RKO (cell line): ENCODE results near the gene LRRC8D.

Experiments used
- DNase-seq: peaks from one replicate; pipeline ENCODE4 v3.0.0-alpha.2; 2016; ENCODE audit warnings: low spot score

The LRRC8D gene

GRCh38 chr1:89807503-89807902 is 13.3 kb upstream of the LRRC8D start:
- DNase-seq, result no peak

- DNase-seq, result no peak
These were observed 12.8 kb upstream of the LRRC8D start for GRCh38 chr1:89807983-89808382.

- DNase-seq, result no peak
These were observed 12.3 kb upstream of the LRRC8D start for GRCh38 chr1:89808441-89809117.

GRCh38 chr1:89809556-89809955 is 11.3 kb upstream of the LRRC8D start:
- no peak for DNase-seq

GRCh38 chr1:89810302-89810701 is 10.5 kb upstream of the LRRC8D start:
- no peak for DNase-seq

DNA sequence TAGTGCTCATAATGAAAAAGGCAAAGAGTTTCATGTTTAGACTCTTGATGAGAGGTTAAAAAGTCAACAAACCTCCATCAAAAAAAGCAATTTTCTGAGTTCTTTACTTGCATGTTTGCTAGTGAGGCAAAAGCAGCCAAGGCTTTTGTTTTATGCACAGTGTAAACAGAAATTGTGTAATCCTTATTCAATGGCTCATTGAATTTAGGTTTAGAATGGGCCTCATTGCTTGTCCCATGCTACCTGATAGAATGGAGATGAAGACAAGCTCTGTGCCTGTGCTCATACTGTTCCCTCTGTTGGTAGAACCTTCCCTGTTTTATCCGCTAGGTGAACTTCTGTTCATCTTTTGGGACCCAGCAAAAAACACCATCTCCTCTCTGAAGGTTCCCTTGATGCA is 10.0 kb upstream of the LRRC8D start:
- no peak for DNase-seq

DNA sequence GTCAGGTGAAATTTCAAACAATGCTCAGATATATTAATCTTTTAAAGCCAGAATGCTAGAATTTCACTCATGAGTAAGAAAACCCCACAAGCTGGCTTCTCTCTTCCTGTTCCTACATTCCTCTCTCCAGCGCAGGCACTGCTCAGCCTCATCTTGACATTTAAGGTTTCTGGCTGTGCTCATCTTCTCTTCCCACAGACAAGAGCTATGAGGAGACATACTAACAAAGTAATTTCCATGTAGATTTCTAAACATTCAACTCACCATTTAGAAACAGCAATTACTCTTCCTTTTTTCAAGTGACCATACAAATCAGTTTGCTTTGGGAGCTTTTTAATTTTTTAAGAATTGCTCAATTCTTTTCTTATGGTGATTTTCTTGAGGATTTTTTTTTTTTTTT is 7.8 kb upstream of the LRRC8D start:
- no peak for DNase-seq

DNA sequence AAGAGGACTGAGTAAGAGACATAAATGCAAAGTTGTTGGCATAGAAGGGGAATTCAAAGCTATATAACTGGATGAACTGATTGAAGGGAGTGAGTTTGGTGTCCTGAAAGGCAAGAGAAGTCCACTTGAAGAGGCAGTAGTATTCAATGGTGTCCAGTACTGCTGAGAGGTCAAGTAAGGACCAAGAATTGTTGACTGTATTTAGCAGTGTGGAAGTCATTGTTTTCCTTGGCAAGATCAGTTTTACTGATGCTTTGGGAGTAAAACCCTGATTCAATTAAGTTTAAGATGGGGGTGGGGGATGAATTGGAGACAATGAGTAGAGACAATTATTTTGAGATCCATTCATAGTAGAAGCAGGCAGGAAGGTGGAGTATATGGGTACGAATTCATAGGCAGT is 5.8 kb upstream of the LRRC8D start:
- DNase-seq, result no peak

- DNase-seq, result no peak
These were observed 5.2 kb upstream of the LRRC8D start for GRCh38 chr1:89815611-89816010.

DNA sequence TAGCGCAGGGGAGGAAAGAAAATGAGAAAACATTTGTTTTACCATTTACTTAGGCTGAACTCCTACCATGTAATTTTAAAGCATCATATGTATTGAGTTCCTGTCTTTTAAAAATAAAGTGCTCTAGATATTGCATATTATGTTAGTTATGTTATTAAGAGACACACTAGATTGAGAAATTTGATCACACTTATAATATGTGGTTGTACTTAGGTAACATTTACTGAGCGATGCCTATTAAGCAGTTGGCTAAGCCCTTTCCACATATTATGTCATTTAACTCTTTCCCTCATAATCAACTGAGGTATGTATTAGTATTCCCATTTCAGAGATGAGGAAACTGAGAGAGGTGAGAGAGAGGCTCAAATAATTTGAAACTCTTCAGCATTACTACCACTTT is 4.5 kb upstream of the LRRC8D start:
- DNase-seq, result no peak

- peak; percentile 46 for DNase-seq
These were observed 683 bp downstream of the LRRC8D start for GRCh38 chr1:89821322-89822108.

DNA sequence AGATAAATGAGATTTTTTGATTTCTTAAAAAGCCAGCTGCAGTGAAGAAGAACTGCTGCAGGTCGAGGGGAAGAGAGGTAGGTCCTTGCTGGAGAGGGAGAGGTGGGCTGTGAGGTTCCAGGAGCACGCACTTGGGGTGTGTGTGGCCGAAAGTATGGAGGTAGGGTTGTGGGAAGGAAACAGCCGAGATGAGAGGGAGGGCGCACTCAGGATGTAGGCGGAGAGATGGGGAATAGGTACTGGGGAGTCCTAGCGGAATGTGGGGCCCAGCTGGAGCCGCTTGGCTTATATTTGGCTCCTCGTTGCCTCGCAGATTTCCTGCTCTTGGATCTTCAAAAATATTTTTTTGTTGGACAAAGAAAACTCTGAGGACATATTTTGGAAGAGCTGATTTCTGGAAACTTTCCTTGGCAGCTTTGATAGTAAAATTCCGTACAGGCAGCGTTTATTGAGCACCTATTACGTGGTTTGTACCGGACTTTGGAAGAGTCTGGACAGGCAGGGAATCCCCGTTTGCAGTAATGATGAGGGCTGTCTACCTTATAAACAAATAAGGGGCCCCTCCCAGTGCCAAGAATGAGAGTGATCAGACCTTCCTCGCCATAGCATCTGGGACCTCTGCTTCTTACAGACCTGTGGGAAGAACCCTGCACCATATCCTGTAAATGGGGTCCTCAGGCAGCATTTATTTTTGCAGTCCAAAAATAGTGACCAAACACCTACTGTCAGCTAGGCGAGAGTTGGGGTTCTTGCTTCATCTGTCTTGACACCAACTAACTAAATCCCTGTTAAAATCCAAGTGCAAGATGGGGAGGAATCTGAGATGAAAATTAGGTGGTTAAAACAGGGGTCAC is 1.5 kb downstream of the LRRC8D start:
- no peak for DNase-seq

DNA sequence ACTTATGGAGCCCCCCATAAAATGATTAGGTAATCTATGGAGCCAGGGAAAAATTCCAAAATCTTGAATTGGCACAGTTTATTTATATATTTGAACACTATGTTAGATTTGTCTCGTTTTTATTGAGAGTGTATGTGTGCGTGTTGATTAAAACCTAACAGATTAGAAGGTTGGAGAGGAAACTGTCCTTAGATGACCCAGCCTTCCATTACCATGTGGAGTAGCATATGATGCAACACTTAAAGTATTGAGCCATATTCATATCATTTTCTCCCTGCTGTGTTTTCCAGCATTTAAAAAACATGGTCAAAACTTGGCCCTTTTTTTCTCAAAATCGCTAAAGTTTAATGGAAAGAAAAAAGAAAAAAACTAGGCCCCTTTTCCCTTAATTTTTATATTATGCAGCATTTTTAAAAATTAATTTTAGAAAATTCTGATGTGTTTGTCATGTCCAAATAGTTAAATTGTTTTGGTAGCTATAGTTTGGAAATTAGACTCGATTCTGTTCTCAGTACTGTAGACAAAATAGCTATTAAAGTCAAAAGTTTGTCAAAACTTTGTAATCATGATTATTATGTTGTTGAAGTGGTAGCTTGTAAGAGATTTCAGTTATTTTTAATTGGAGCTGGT is 2.3 kb downstream of the LRRC8D start:
- peak; percentile 57 for DNase-seq

DNA sequence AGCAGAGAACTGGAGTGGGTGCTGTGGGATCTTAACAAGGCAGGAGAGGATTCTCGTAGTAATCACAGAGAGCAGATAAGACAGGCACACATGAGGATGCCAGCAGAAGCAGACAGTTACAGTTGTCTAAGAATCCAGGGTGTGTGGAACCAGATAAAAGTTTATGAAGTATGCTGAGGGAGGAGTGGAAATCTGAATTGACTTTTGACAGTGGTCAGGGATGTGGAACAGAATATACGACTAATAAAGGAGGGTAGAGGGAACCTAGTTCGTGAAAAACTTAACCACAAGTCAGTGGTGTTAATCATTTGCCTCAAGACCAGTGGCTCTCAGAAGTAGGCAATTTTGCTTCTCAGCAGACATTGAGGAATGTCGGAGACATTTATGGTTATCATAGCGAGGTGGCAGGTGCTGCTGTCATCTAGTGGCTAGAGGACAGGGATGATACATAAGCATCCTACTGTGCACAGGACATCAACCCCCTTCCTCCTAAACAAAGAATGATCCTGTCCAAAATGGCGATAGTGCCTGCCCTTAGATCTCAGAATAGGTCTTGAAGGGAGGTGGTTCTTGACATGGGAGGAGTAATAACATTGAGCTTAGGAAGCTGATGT is 3.0 kb downstream of the LRRC8D start:
- DNase-seq, result no peak

GRCh38 chr1:89826594-89826993 is 5.8 kb downstream of the LRRC8D start:
- no peak for DNase-seq

GRCh38 chr1:89827330-89827729 is 6.5 kb downstream of the LRRC8D start:
- DNase-seq, result no peak

- no peak for DNase-seq
These were observed 7.1 kb downstream of the LRRC8D start for GRCh38 chr1:89827902-89828301.

DNA sequence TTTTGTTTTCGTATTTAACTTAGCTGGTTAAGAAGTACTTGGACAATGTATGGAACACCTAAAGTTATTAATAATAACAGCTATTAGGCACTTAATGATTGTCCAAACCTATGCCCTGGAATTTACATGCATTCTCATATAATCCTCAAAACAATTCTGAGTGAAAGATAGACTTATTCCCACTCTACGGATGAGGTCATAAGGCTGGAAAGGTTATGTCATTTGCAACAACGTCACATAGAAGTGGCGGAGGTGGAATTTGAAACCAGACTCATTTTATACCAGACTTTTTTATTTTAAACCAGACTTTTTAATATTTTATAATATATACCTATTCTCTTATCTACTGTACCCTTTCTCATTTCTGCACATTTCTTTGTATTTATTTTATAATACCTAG is 8.4 kb downstream of the LRRC8D start:
- no peak for DNase-seq

DNA sequence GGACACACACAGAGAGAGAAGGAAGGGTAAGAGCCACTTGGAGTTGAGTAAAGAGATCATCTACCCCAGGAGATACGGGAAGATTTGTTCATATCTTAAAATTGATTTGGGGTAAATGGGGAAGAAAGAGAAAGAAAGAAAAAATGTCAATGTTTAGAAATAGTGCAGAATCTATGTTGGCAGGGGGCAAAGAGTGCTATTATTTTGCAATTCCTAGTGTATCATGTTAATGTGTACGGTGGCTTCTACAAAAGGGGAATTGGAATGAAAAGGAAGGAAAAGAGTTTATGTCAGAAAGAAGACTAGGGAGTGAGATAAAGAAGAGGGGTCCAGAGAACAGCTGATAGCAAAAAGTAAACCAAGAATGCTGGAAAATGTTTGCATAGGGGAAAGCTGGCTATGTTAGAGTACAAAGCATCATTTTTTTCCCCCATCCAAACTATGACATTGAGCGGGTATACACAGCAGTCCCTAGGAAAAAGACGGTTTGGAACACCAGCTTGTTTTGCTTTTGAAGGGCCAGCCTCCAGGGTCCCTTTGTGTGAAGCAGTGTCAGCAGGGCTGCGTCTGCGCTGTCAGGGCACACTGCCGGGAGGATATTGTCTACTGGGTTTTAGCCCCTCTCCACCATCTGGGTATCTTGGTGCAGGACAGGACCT is 10.8 kb downstream of the LRRC8D start:
- DNase-seq, result no peak

- DNase-seq, result no peak
These were observed 11.8 kb downstream of the LRRC8D start for GRCh38 chr1:89832496-89833127.
